Body of pancreas (tissue), 4 donors: ENCODE data around the gene BBLN. TPM values are rescaled to one million over a fixed set of nuclear protein-coding genes. Genes with fewer than 3 reads are reported as not detected.

Experiments
- ATAC-seq: fragments of 150-250 bp; one replicate; pipeline ENCODE4 v1.9.1; 2016
- DNase-seq, 4 donors: peaks; one replicate each; pipeline ENCODE4 v3.0.0-alpha.2; 2019
- H3K27ac ChIP-seq, 4 donors: fragments of 200-600 bp; sonication (generic); 1 replicate in 3 of 4; 2 replicates in 1 of 4; pipeline versions ENCODE4 v1.5.1 to v1.6.1; 2016 to 2019; ENCODE audit warnings: mild to moderate bottlenecking in 1 of 4, mixed read lengths in 1 of 4, moderate library complexity in 1 of 4
- H3K27me3 ChIP-seq, 2 donors: fragments of 200-600 bp; sonication (generic); one replicate each; pipeline ENCODE4 v1.6.0; 2016; ENCODE audit warnings: mild to moderate bottlenecking in 1 of 2
- H3K36me3 ChIP-seq, 2 donors: fragments of 200-600 bp; sonication (generic); replicated peaks in 1 of 2; 2 replicates each; pipeline ENCODE4 v1.5.1; 2016; ENCODE audit warnings: low read depth in 2 of 2; ENCODE audit not compliant: insufficient read depth in 1 of 2
- H3K4me1 ChIP-seq: fragments of 200-600 bp; sonication (generic); one replicate; pipeline ENCODE4 v1.6.0; 2016
- H3K4me3 ChIP-seq, 2 donors: fragments of 200-600 bp; sonication (generic); 1 replicate in 1 of 2; 2 replicates in 1 of 2; pipeline ENCODE4 v1.5.1; 2016 to 2019
- H3K9me3 ChIP-seq, 3 donors: fragments of 200-600 bp; sonication (generic); 1 replicate in 2 of 3; 2 replicates in 1 of 3; pipeline ENCODE4 v1.5.1; 2016
- CTCF ChIP-seq, 7 experiments: fragments of 450-650 bp in 4 of 7; fragments of 200-600 bp in 3 of 7; sonication (generic) in 3 of 7; IDR thresholded peaks; one replicate each; pipeline ENCODE4 v1.5.1; 2016 to 2019; ENCODE audit warnings: antibody characterized with exemption in 7 of 7
- POLR2A ChIP-seq, 3 donors: fragments of 450-650 bp; IDR thresholded peaks; one replicate each; pipeline ENCODE4 v1.6.1; 2016; ENCODE audit warnings: antibody characterized with exemption in 3 of 3, mild to moderate bottlenecking in 2 of 3
- WGBS, 2 donors: methylation state at CpG; one replicate each; pipeline ENCODE4 v1.1.5; 2017; 5-methylcytosine and 5-hydroxymethylcytosine counted together
- intact Hi-C: fragments of 100-400 bp; cut with DNase I; formaldehyde crosslinking; loops from one replicate; pipeline ENCODE4 v1.15.1; 2023
- total RNA-seq, 2 donors: library from RNA; depleted of rRNA; stranded (reverse); fragments of >200 nt; gene quantifications; one replicate each; pipeline ENCODE4 v1.1.0, GENCODE V29; 2016

Gene BBLN
- total RNA-seq, 2 donors from 2014 or later = 113 to 129 TPM

- intact Hi-C loops = no loop called here
- ATAC-seq (no peak), DNase-seq (no peak)
- no peak overlapping the region for H3K27ac ChIP-seq
- peaks cover 14 to 22% of the 10 kb centered on the region in 2 donors for H3K36me3 ChIP-seq
- H3K27me3 ChIP-seq = no peaks in the 10 kb centered on the region
- no peaks in the 10 kb centered on the region for H3K4me1 ChIP-seq
- WGBS, 2 donors = 92 to 96% methylated on average over 8 to 12 of the region's 12 CpGs
- H3K9me3 ChIP-seq = no peaks in the 10 kb centered on the region
- TF ChIP-seq POLR2A (IDR thresholded peaks at IDR 0.05) (no peak), CTCF (IDR thresholded peaks at IDR 0.05) (no peak)
- no peak overlapping the region for H3K4me3 ChIP-seq
These were observed 23.0 kb downstream of the BBLN start for GRCh38 chr9:128182893-128183588.

- peaks cover 12% of the 10 kb centered on the region for H3K4me1 ChIP-seq
- no peak overlapping the region for H3K27ac ChIP-seq
- H3K9me3 ChIP-seq = no peaks in the 10 kb centered on the region
- no peak overlapping the region for H3K4me3 ChIP-seq
- peaks cover 0 to 5% of the 10 kb centered on the region in 2 donors for H3K36me3 ChIP-seq
- TF ChIP-seq CTCF (IDR thresholded peaks at IDR 0.05) (no peak), POLR2A (IDR thresholded peaks at IDR 0.05) (no peak)
- H3K27me3 ChIP-seq = no peaks in the 10 kb centered on the region
- intact Hi-C loops = no loop called here
- ATAC-seq (no peak), DNase-seq (no peak)
- 89 to 92% methylated on average over 11 of the region's 11 CpGs for WGBS, 2 donors
These were observed 26.2 kb downstream of the BBLN start for GRCh38 chr9:128185979-128186965.

- no peaks in the 10 kb centered on the region for H3K27me3 ChIP-seq
- WGBS, 2 donors = 97% methylated on average over 2 of the region's 2 CpGs
- H3K4me3 ChIP-seq = no peak overlapping the region
- H3K4me1 ChIP-seq = peaks cover 13% of the 10 kb centered on the region
- no peak for DNase-seq
- intact Hi-C loops = no loop called here
- H3K27ac ChIP-seq = no peak overlapping the region
- no peak for ATAC-seq
- H3K9me3 ChIP-seq = no peaks in the 10 kb centered on the region
- TF ChIP-seq CTCF (IDR thresholded peaks at IDR 0.05) (no peak), POLR2A (IDR thresholded peaks at IDR 0.05) (no peak)
- H3K36me3 ChIP-seq = peaks cover 0 to 5% of the 10 kb centered on the region in 2 donors
These were observed 27.3 kb downstream of the BBLN start for GRCh38 chr9:128187361-128187760.

GRCh38 chr9:128188209-128188608 lies 28.1 kb downstream of the BBLN start:
- no peaks in the 10 kb centered on the region for H3K9me3 ChIP-seq

More at GRCh38 chr9:128188209-128188608, 28.1 kb downstream of the BBLN start:
- peaks cover 0 to 3% of the 10 kb centered on the region in 2 donors for H3K36me3 ChIP-seq
- no peak for DNase-seq
- TF ChIP-seq POLR2A (IDR thresholded peaks at IDR 0.05) (no peak), CTCF (IDR thresholded peaks at IDR 0.05) (no peak)
- no peak for ATAC-seq
- intact Hi-C loops = no loop called here
- H3K4me3 ChIP-seq = no peak overlapping the region
- peaks cover 20% of the 10 kb centered on the region for H3K4me1 ChIP-seq
- H3K27me3 ChIP-seq = no peaks in the 10 kb centered on the region
- 75 to 78% methylated on average over 1 of the region's 1 CpG for WGBS, 2 donors
- H3K27ac ChIP-seq = no peak overlapping the region
